T47D (cell line): Measurements from ENCODE around the gene EIF4G1.

Experiments
- DNase-seq, 2 experiments: peaks; one replicate each; pipeline versions ENCODE4 v3.0.0 to v3.0.0-alpha.2; 2011 to 2012; ENCODE audit warnings: low read depth in 1 of 2, low spot score in 1 of 2
- JUND ChIP-seq: IDR thresholded peaks from 2 replicates; pipeline ENCODE4 v1.6.1; 2012; ENCODE audit warnings: low read depth
- in situ Hi-C: cut with HindIII; loops from 2 replicates; pipeline ENCODE4 v1.10.0; 2016; ENCODE audit warnings: low sequenced_read_pairs, low pct_unique_long_range_greater_than_20kb

The EIF4G1 gene

DNA sequence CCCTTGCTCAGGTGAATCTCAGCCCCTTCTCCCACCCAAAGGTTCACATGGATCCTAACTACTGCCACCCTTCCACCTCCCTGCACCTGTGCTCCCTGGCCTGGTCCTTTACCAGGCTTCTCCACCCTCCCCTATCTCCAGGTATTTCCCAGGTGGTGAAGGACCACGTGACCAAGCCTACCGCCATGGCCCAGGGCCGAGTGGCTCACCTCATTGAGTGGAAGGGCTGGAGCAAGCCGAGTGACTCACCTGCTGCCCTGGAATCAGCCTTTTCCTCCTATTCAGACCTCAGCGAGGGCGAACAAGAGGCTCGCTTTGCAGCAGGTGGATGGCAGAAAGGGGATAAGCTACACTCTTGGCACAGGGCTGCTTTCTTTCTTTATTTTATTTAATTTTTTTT, 27.5 kb downstream of the EIF4G1 start:
- in situ Hi-C loops, result no loop called here
- no peak for TF ChIP-seq JUND
- DNase-seq, result no peak

DNA sequence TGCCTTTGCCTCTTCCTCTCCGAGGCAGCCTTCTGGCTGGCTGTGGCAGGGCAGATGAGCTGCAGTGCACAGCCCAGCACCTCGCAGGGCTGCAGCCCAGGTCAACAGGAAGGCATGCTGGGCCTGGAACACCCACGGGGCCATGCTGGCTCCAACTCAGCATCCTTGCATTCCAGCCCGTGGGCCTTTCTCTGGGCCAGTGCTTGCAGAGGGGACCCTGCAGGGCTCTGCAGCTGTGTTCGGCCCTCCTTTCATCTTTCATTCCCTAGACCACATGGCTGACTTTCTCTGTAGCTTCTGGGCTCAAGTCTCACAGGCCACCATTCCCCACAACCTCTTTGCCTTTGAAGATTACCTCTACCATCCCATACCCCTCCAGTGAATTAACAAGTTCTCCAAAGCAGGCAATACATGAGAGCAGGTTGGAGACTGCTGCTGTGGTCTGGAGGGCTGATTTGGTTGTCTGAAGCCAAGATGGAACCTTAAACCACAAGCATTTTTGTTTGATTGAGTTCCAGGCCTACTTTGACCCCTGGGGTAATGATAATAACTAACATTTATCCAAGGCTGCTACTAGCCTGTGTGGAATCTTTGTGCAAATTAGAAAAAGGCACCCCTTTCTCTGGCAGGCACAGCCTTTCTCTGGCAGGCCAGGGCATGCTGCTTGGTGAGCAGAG, 28.9 kb downstream of the EIF4G1 start:
- in situ Hi-C loops, result no loop called here
- no peak for DNase-seq
- no peak for TF ChIP-seq JUND

DNA sequence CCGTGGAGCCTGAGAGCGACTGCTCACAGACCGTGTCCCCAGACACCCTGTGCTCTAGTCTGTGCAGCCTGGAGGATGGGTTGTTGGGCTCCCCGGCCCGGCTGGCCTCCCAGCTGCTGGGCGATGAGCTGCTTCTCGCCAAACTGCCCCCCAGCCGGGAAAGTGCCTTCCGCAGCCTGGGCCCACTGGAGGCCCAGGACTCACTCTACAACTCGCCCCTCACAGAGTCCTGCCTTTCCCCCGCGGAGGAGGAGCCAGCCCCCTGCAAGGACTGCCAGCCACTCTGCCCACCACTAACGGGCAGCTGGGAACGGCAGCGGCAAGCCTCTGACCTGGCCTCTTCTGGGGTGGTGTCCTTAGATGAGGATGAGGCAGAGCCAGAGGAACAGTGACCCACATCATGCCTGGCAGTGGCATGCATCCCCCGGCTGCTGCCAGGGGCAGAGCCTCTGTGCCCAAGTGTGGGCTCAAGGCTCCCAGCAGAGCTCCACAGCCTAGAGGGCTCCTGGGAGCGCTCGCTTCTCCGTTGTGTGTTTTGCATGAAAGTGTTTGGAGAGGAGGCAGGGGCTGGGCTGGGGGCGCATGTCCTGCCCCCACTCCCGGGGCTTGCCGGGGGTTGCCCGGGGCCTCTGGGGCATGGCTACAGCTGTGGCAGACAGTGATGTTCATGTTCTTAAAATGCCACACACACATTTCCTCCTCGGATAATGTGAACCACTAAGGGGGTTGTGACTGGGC, 30.3 kb downstream of the EIF4G1 start:
- no peak for TF ChIP-seq JUND
- in situ Hi-C loops, result no loop called here
- DNase-seq, result no peak

DNA sequence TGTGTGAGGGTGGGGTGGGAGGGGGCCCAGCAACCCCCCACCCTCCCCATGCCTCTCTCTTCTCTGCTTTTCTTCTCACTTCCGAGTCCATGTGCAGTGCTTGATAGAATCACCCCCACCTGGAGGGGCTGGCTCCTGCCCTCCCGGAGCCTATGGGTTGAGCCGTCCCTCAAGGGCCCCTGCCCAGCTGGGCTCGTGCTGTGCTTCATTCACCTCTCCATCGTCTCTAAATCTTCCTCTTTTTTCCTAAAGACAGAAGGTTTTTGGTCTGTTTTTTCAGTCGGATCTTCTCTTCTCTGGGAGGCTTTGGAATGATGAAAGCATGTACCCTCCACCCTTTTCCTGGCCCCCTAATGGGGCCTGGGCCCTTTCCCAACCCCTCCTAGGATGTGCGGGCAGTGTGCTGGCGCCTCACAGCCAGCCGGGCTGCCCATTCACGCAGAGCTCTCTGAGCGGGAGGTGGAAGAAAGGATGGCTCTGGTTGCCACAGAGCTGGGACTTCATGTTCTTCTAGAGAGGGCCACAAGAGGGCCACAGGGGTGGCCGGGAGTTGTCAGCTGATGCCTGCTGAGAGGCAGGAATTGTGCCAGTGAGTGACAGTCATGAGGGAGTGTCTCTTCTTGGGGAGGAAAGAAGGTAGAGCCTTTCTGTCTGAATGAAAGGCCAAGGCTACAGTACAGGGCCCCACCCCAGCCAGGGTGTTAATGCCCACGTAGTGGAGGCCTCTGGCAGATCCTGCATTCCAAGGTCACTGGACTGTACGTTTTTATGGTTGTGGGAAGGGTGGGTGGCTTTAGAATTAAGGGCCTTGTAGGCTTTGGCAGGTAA, 31.1 kb downstream of the EIF4G1 start:
- DNase-seq, result peak; percentile 97 to 99
- in situ Hi-C loops, result no loop called here
- TF ChIP-seq JUND, result no peak

- no peak for DNase-seq
- TF ChIP-seq JUND, result no peak
- in situ Hi-C loops, result no loop called here
Observed at GRCh38 chr3:184346480-184347190, 32.2 kb downstream of the EIF4G1 start.

DNA sequence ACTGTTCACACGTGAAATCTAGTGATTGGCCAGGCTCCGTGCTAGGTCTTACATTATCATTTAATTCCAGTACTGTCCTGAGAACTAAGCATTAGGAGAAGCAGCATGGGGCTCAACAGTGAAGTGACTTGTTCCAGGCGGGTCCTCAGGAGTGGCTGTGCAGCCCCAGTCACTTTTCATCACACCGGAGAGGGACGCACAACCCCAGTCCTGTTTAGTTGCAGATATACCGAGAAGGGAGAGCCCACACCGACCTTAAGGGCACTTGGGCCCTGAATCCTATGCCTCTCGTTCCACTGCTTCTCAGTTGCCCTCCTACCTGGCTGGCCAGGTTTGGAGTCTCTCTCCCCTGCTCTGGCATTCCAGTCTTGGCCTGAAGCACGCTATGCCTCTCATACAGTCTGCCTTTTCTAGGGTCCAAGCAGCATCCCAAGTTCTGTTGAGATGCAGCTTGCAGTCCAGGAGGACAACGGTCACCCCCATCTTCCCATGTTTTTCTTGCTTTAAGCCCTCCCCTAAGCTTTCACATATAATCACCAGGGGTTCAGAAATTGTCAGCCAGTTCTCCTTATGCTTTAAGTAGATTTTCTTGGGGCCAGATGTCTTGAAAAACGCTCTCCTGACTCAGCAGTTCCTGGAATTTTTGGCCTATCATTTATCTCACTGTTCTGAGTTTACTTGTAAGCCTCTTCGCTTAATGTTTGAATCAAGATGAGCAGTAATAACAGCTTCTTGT, 33.1 kb downstream of the EIF4G1 start:
- no peak for DNase-seq
- TF ChIP-seq JUND, result no peak
- in situ Hi-C loops, result no loop called here

GRCh38 chr3:184348057-184348382, 33.6 kb downstream of the EIF4G1 start:
- in situ Hi-C loops, result no loop called here
- no peak for TF ChIP-seq JUND
- DNase-seq, result no peak

- no peak for DNase-seq
- no peak for TF ChIP-seq JUND
- in situ Hi-C loops, result no loop called here
Observed at GRCh38 chr3:184349563-184350470, 35.4 kb downstream of the EIF4G1 start.

GRCh38 chr3:184350618-184351017, 36.2 kb downstream of the EIF4G1 start:
- in situ Hi-C loops, result no loop called here
- no peak for DNase-seq
- TF ChIP-seq JUND, result no peak

- no peak for DNase-seq
- in situ Hi-C loops, result no loop called here
- no peak for TF ChIP-seq JUND
Observed at GRCh38 chr3:184351511-184352148, 37.2 kb downstream of the EIF4G1 start.

GRCh38 chr3:184352149-184352785, 37.9 kb downstream of the EIF4G1 start:
- in situ Hi-C loops, result no loop called here
- DNase-seq, result no peak
- no peak for TF ChIP-seq JUND
